HepG2 (cell line): Measurements from ENCODE around the gene C6orf132. TPM values are rescaled to one million over a fixed set of nuclear protein-coding genes. Genes with fewer than 3 reads are reported as not detected.

Experiments used
- ARNTL ChIP-seq: sonication (generic); formaldehyde crosslinking; IDR thresholded peaks from 2 replicates; pipeline ENCODE4 v1.4.0; 2020; ENCODE audit warnings: mild to moderate bottlenecking, missing genetic modification reagents
- ATF7 ChIP-seq, 2 experiments: fragments of 450-650 bp in 1 of 2; sonication (generic) in 1 of 2; formaldehyde crosslinking in 1 of 2; IDR thresholded peaks; 2 replicates each; pipeline versions ENCODE4 v1.4.0 to v1.6.1; 2016 to 2020; ENCODE audit warnings: antibody characterized with exemption in 1 of 2, mild to moderate bottlenecking in 1 of 2, missing genetic modification reagents in 1 of 2
- CEBPB ChIP-seq: IDR thresholded peaks from 2 replicates; pipeline ENCODE4 v1.6.1; 2011; ENCODE audit warnings: low read depth, low read length, improper control_type of control experiment, borderline replicate concordance
- FOSL1 ChIP-seq: sonication (generic); formaldehyde crosslinking; IDR thresholded peaks from 2 replicates; pipeline ENCODE4 v1.9.0; 2021; ENCODE audit warnings: missing genetic modification reagents, borderline replicate concordance
- FOXK1 ChIP-seq: sonication (generic); formaldehyde crosslinking; IDR thresholded peaks from 2 replicates; pipeline ENCODE4 v1.4.0; 2020; ENCODE audit warnings: low read depth, missing genetic modification reagents, borderline replicate concordance
- GATAD2A ChIP-seq: IDR thresholded peaks from 2 replicates; pipeline ENCODE4 v1.6.1; 2016
- MAFF ChIP-seq: IDR thresholded peaks from 2 replicates; pipeline ENCODE4 v1.6.1; 2011; ENCODE audit warnings: low read depth, low read length, improper control_type of control experiment
- REL ChIP-seq: sonication (generic); formaldehyde crosslinking; conservative IDR thresholded peaks from 2 replicates; pipeline ENCODE4 v1.8.0; 2022; ENCODE audit warnings: mild to moderate bottlenecking, missing genetic modification reagents, moderate library complexity
- SALL1 ChIP-seq: sonication (generic); formaldehyde crosslinking; IDR thresholded peaks from 2 replicates; pipeline ENCODE4 v1.8.0; 2022; ENCODE audit warnings: mild to moderate bottlenecking, missing genetic modification reagents
- SPEN ChIP-seq: sonication (generic); formaldehyde crosslinking; IDR thresholded peaks from 2 replicates; pipeline ENCODE4 v1.5.1; 2020; ENCODE audit warnings: low read depth, mild to moderate bottlenecking, missing genetic modification reagents
- TARDBP ChIP-seq: sonication (generic); formaldehyde crosslinking; IDR thresholded peaks from 2 replicates; pipeline ENCODE4 v1.8.0; 2022; ENCODE audit warnings: mild to moderate bottlenecking, missing genetic modification reagents
- TCF7 ChIP-seq: sonication (generic); IDR thresholded peaks from 2 replicates; pipeline ENCODE4 v1.6.1; 2016; ENCODE audit warnings: antibody characterized with exemption, low read depth
- TEAD3 ChIP-seq: optimal IDR thresholded peaks from 2 replicates; pipeline ENCODE3; 2016; ENCODE audit warnings: borderline replicate concordance
- UBTF ChIP-seq: sonication (generic); formaldehyde crosslinking; IDR thresholded peaks from 2 replicates; pipeline ENCODE4 v1.4.0; 2020; ENCODE audit warnings: mild to moderate bottlenecking, missing genetic modification reagents
- ZNF34 ChIP-seq: sonication (generic); formaldehyde crosslinking; IDR thresholded peaks from 2 replicates; pipeline ENCODE4 v1.4.0; 2020; ENCODE audit warnings: mild to moderate bottlenecking, missing genetic modification reagents, borderline replicate concordance
- ZNF441 ChIP-seq: sonication (generic); formaldehyde crosslinking; IDR thresholded peaks from 2 replicates; pipeline ENCODE4 v1.7.0; 2021; ENCODE audit warnings: missing genetic modification reagents, borderline replicate concordance
- ZNF687 ChIP-seq: sonication (generic); formaldehyde crosslinking; IDR thresholded peaks from 2 replicates; pipeline ENCODE4 v1.5.1; 2020; ENCODE audit warnings: mild to moderate bottlenecking, missing genetic modification reagents, moderate library complexity
- polyA plus RNA-seq, 8 experiments: library from polyadenylated mRNA; depleted of rRNA in 3 of 8; stranded (reverse) in 7 of 8; unstranded in 1 of 8; fragments of >200 nt; fragmentation: Illumina TruSeq in 4 of 8; extraction: Trizol in 4 of 8; gene quantifications; 2 replicates each; pipeline versions ENCODE4 v1.2.1 to v1.2.3, GENCODE V29; 2011 to 2016; ENCODE audit warnings: low read depth in 4 of 8, missing spikeins in 1 of 8, mixed read lengths in 1 of 8; ENCODE audit not compliant: insufficient read depth in 1 of 8
- total RNA-seq, 5 experiments: library from RNA; depleted of rRNA; stranded (reverse); fragments of >200 nt; fragmentation: Illumina TruSeq; extraction: Trizol; gene quantifications; 2 replicates each; pipeline ENCODE4 v1.2.3, GENCODE V29; 2016; ENCODE audit warnings: low read depth in 1 of 5
- TF ChIP-seq, protein P1 (sequence below): sonication (generic); formaldehyde crosslinking; IDR thresholded peaks from 2 replicates; pipeline ENCODE4 v1.4.0; 2020; ENCODE audit warnings: missing genetic modification reagents, borderline replicate concordance

The C6orf132 gene
- total and polyA plus RNA-seq, 2 of the 13 experiments (the other 11 are each of a cell fraction or from before 2014, with no cell fraction given): 0.78 to 3.0 TPM

DNA sequence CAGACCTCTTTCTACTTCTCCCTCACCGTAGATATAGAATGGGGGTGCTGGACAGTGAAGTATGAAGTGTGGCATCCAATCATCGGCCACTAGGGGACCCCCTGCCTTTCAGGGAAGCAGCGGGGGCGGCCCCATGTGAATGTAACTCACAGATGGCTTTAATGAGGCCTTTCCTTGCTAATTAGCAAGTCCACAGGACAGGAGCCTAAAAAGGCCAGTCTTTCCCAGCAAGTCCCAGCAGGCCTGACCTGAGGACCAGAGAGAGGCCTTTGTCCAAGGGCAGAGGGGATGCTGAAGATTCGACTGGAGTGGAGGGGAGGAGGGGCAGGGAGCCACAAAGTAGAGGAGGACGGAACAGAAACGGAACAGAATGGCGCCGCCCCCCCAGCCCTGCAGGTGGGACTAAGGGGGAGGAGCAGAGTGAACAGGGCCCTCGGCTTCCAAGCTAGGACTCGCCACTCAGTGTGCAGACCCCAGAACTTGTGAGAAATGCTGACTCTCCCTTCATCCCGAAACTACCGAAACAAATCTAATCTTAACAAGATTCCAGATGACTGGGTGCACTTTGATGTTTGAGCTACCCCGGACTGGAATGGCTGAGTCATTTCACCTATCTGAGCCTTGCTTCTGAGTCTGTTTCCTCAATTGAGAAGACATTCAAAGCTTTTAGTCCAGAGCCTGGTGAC, 5.8 kb downstream of the C6orf132 start (continued):
- TF ChIP-seq ZNF687 (peak; percentile 50), ZNF34 (CRISPR knock-in tag) (0 out of 2 replicates have a peak, but pooled peaks have one; percentile 51), TEAD3 (CRISPR knock-in tag) (peak; percentile 36), ZNF441 (CRISPR knock-in tag) (peak; percentile 53; the same call in 1 of the 2 replicates), SALL1 (CRISPR knock-in tag) (peak; percentile 27; the same call in 1 of the 2 replicates), SPEN (CRISPR knock-in tag) (peak; percentile 58), FOXK1 (0 out of 2 replicates have a peak, but pooled peaks have one; percentile 5), REL (CRISPR knock-in tag) (no peak), FOSL1 (CRISPR knock-in tag) (peak; percentile 55; the same call in 1 of the 2 replicates), TCF7 (peak; percentile 53; the same call in 1 of the 2 replicates), GATAD2A (CRISPR knock-in tag) (peak; percentile 57), ATF7 (IDR thresholded peaks at IDR 0.05) (no peak), ATF7 (CRISPR knock-in tag; IDR thresholded peaks at IDR 0.05) (0 out of 2 replicates have a peak, but pooled peaks have one; percentile 20), TARDBP (CRISPR knock-in tag) (0 out of 2 replicates have a peak, but pooled peaks have one; percentile 25), MAFF (peak; percentile 69), CEBPB (no peak), ARNTL (CRISPR knock-in tag) (0 out of 2 replicates have a peak, but pooled peaks have one; percentile 16), UBTF (no peak; the same call in 1 of the 2 replicates)
- TF ChIP-seq, protein P1, sequence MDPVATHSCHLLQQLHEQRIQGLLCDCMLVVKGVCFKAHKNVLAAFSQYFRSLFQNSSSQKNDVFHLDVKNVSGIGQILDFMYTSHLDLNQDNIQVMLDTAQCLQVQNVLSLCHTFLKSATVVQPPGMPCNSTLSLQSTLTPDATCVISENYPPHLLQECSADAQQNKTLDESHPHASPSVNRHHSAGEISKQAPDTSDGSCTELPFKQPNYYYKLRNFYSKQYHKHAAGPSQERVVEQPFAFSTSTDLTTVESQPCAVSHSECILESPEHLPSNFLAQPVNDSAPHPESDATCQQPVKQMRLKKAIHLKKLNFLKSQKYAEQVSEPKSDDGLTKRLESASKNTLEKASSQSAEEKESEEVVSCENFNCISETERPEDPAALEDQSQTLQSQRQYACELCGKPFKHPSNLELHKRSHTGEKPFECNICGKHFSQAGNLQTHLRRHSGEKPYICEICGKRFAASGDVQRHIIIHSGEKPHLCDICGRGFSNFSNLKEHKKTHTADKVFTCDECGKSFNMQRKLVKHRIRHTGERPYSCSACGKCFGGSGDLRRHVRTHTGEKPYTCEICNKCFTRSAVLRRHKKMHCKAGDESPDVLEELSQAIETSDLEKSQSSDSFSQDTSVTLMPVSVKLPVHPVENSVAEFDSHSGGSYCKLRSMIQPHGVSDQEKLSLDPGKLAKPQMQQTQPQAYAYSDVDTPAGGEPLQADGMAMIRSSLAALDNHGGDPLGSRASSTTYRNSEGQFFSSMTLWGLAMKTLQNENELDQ: peak; percentile 6; the same call in 1 of the 2 replicates
